Spleen (tissue), 11 donors: ENCODE measurements around the gene CNGA3. TPM values are rescaled to one million over a fixed set of nuclear protein-coding genes. Genes with fewer than 3 reads are reported as not detected.

Source experiments
- DNase-seq: peaks from one replicate; pipeline ENCODE4 v3.0.0-alpha.2; 2020
- H3K27ac ChIP-seq, 8 donors: fragments of 200-600 bp; sonication (generic) in 7 of 8; 1 replicate in 4 of 8; 2 replicates in 4 of 8; pipeline versions ENCODE4 v1.5.0 to v1.8.0; 2016 to 2021; ENCODE audit warnings: inconsistent platforms in 4 of 8, mild to moderate bottlenecking in 4 of 8, moderate library complexity in 1 of 8
- H3K27me3 ChIP-seq, 7 donors: fragments of 200-600 bp; sonication (generic) in 6 of 7; replicated peaks in 1 of 7; 1 replicate in 4 of 7; 2 replicates in 3 of 7; pipeline versions ENCODE4 v1.5.0 to v1.8.0; 2016 to 2021; ENCODE audit warnings: inconsistent platforms in 3 of 7, mild to moderate bottlenecking in 1 of 7
- H3K36me3 ChIP-seq, 6 donors: fragments of 200-600 bp; sonication (generic) in 5 of 6; 1 replicate in 4 of 6; 2 replicates in 2 of 6; pipeline versions ENCODE4 v1.5.0 to v1.8.0; 2016 to 2021; ENCODE audit warnings: inconsistent platforms in 2 of 6
- H3K4me1 ChIP-seq, 6 donors: fragments of 200-600 bp; sonication (generic) in 5 of 6; 1 replicate in 3 of 6; 2 replicates in 3 of 6; pipeline versions ENCODE4 v1.5.0 to v1.8.0; 2016 to 2021; ENCODE audit warnings: inconsistent platforms in 3 of 6
- H3K4me3 ChIP-seq, 8 donors: fragments of 200-600 bp; sonication (generic) in 7 of 8; 1 replicate in 4 of 8; 2 replicates in 4 of 8; pipeline versions ENCODE4 v1.5.0 to v1.8.0; 2016 to 2021; ENCODE audit warnings: inconsistent platforms in 4 of 8, mild to moderate bottlenecking in 4 of 8, moderate library complexity in 2 of 8
- H3K9me3 ChIP-seq, 8 donors: fragments of 200-600 bp; sonication (generic) in 7 of 8; 1 replicate in 4 of 8; 2 replicates in 4 of 8; pipeline versions ENCODE4 v1.5.0 to v1.8.0; 2016 to 2021; ENCODE audit warnings: inconsistent platforms in 4 of 8
- POLR2A ChIP-seq, 3 donors: fragments of 450-650 bp; IDR thresholded peaks; one replicate each; pipeline ENCODE4 v1.5.1; 2017; ENCODE audit warnings: antibody characterized with exemption in 3 of 3, mild to moderate bottlenecking in 1 of 3
- POLR2AphosphoS5 ChIP-seq, 3 donors: sonication (generic); formaldehyde crosslinking; IDR thresholded peaks; one replicate each; pipeline ENCODE4 v1.5.1; 2017; ENCODE audit warnings: antibody characterized with exemption in 3 of 3
- WGBS, 5 donors: extraction: QIAGEN DNeasy Blood & Tissue Kit in 3 of 5; methylation state at CpG; one replicate each; pipeline versions ENCODE4 v1.1.5 to v1.1.7; 2013 to 2018; 5-methylcytosine and 5-hydroxymethylcytosine counted together
- intact Hi-C: fragments of 100-400 bp; cut with DNase I; formaldehyde crosslinking; loops from one replicate; pipeline ENCODE4 v1.15.0; 2023; ENCODE audit warnings: low total_unique reads
- polyA plus RNA-seq, 3 donors: library from polyadenylated mRNA; stranded (reverse); fragments of 200-250 nt; gene quantifications; one replicate each; pipeline ENCODE4 v1.2.1, GENCODE V29; 2013
- total RNA-seq, 7 donors: library from RNA; depleted of rRNA in 3 of 7; stranded (reverse); fragments of >200 nt in 3 of 7; fragmentation: NEBNext Ultra II Directional in 4 of 7; extraction: Animal tissue kit (Norgen Biotek cat#: 25700) in 4 of 7; gene quantifications; one replicate each; pipeline versions ENCODE4 v1.1.0 to v1.2.1, GENCODE V29; 2016 to 2021
- TF ChIP-seq, protein P1 (sequence below), 11 experiments: fragments of 200-600 bp in 7 of 11; fragments of 450-650 bp in 4 of 11; sonication (generic) in 4 of 11; IDR thresholded peaks in 8 of 11; conservative IDR thresholded peaks in 3 of 11; 1 replicate in 7 of 11; 2 replicates in 4 of 11; pipeline versions ENCODE4 v1.4.0 to v1.8.0; 2016 to 2021; ENCODE audit warnings: antibody characterized with exemption in 11 of 11, inconsistent platforms in 4 of 11, mild to moderate bottlenecking in 1 of 11
- donor health status: healthy with polysubstance abuse.
- donor health status: DM: no; HTN: no; CAD: no; lungs with moderate emphysema.
- donor health status: DM: no; HTN: no; CAD: no.
- donor health status: Bipolar disorder and iron deficiency.
- donor health status: healthy.
- donor health status: DM: no; HTN: no; CAD: no.
- donor health status: DM: yes; HTN: yes; CAD: no.

The CNGA3 gene
- total and polyA plus RNA-seq, 10 donors = not detected

DNA sequence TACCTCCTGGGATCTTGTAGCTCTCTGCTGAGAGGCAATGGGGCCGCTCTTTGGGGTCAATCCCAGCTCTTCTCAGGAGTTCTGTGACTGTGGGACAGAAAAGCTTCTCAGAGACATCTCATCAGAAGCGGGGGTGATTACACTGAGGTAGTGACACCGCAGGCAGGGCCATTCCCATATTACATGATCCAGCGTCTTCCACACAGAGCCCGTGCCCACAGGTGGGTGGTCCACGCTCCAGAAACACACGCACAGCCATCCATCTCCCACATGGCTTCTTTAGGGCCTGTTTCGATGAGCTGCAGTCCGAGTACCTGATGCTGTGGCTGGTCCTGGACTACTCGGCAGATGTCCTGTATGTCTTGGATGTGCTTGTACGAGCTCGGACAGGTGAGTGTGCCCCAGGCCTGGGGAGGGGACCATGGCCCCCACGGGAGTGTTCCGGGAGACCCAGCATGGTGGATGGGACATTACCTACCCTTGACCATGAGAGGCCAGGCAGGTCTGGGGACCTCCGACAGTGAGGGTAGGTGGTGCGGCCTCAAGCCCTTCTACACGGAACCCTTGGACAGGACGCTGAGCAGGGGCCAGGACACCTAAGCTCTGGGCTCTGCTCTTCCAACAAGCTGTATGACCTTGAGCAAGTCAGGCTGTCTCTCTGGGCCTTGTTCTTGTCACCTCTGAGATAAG is 45.5 kb downstream of the CNGA3 start:
- Histone ChIP-seq H3K27ac (no peak overlapping the region), H3K36me3 (no peaks in the 10 kb centered on the region), H3K9me3 (no peaks in the 10 kb centered on the region), H3K4me1 (no peaks in the 10 kb centered on the region), H3K4me3 (no peak overlapping the region), H3K27me3 (peaks cover 0 to 8% (median 0%) of the 10 kb centered on the region in 7 donors)
- WGBS, 5 donors = 81 to 96% (median 92%) methylated on average over 12 to 18 of the region's 18 CpGs
- TF ChIP-seq POLR2AphosphoS5 (IDR thresholded peaks at IDR 0.05) = no peak
- TF ChIP-seq POLR2A (IDR thresholded peaks at IDR 0.05) = no peak
- TF ChIP-seq, protein P1, sequence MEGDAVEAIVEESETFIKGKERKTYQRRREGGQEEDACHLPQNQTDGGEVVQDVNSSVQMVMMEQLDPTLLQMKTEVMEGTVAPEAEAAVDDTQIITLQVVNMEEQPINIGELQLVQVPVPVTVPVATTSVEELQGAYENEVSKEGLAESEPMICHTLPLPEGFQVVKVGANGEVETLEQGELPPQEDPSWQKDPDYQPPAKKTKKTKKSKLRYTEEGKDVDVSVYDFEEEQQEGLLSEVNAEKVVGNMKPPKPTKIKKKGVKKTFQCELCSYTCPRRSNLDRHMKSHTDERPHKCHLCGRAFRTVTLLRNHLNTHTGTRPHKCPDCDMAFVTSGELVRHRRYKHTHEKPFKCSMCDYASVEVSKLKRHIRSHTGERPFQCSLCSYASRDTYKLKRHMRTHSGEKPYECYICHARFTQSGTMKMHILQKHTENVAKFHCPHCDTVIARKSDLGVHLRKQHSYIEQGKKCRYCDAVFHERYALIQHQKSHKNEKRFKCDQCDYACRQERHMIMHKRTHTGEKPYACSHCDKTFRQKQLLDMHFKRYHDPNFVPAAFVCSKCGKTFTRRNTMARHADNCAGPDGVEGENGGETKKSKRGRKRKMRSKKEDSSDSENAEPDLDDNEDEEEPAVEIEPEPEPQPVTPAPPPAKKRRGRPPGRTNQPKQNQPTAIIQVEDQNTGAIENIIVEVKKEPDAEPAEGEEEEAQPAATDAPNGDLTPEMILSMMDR (IDR thresholded peaks at IDR 0.05 in 8 of 11, conservative IDR thresholded peaks at IDR 0.05 in 3 of 11) = no peak
- no peak for DNase-seq
- intact Hi-C loops = no loop called here

DNA sequence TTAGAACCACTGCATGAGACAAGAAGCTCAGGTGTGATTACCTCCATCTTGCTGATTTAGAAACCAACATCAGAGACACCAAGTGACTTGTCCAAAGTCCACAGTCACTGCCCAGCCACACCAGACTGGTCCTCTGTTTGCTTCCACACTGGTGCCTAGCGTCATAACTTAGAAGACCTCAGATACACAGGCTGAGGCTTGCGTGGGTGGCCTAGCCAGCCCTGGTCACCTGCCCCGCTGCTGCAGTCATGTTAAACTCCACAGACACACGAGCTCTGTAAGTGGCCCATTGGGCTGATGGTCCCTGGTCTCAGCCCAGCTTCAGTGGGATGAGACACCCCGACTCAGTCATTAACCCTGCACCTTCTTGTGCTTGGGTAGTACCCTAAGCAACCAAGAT is 47.1 kb downstream of the CNGA3 start:
- H3K9me3 ChIP-seq = no peaks in the 10 kb centered on the region
- H3K27me3 ChIP-seq = peaks cover 0 to 21% (median 0%) of the 10 kb centered on the region in 7 donors
- TF ChIP-seq POLR2A (IDR thresholded peaks at IDR 0.05) (no peak), POLR2AphosphoS5 (IDR thresholded peaks at IDR 0.05) (no peak)
- TF ChIP-seq, protein P1 (IDR thresholded peaks at IDR 0.05 in 8 of 11, conservative IDR thresholded peaks at IDR 0.05 in 3 of 11) = no peak
- H3K4me1 ChIP-seq = no peaks in the 10 kb centered on the region
- no peaks in the 10 kb centered on the region for H3K36me3 ChIP-seq
- 76 to 90% (median 83%) methylated on average over 5 of the region's 5 CpGs for WGBS, 5 donors
- no peak for DNase-seq
- intact Hi-C loops = no loop called here
- H3K27ac ChIP-seq = no peak overlapping the region
- no peak overlapping the region for H3K4me3 ChIP-seq

DNA sequence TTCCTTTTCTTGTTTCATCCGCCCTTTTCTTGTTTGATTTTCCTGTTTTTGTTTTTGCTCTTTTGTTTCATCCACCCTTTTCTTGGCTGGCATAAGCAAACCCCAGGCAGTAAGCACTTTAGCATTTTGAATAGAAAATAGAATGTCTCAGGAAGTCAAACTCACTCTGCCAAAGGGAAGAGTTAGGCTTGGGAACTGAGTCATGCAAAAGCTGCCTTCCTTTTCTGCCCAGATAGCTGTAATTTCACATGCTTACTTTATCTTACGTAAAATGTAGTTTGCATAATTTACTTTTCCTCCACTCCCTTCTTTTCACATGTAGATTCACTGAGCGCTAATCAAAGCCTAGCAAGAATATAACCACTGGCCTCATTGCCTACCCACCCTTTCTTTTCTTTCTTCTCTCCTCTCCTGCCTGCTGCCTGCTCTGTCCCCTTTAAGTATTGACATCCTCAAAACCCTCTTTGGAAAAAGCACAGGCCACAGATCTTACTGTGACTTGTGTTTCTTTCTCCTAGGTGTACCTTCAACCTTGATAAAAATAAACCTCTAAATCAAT is 48.4 kb downstream of the CNGA3 start:
- H3K27ac ChIP-seq = no peak overlapping the region
- H3K9me3 ChIP-seq = no peaks in the 10 kb centered on the region
- H3K4me1 ChIP-seq = no peaks in the 10 kb centered on the region
- intact Hi-C loops = no loop called here
- H3K36me3 ChIP-seq = no peaks in the 10 kb centered on the region
- TF ChIP-seq POLR2A (IDR thresholded peaks at IDR 0.05) (no peak), POLR2AphosphoS5 (IDR thresholded peaks at IDR 0.05) (no peak)
- TF ChIP-seq, protein P1 (IDR thresholded peaks at IDR 0.05 in 8 of 11, conservative IDR thresholded peaks at IDR 0.05 in 3 of 11) = no peak
- WGBS, 5 donors = 74 to 86% (median 78%) methylated on average over 3 of the region's 3 CpGs
- no peak overlapping the region for H3K4me3 ChIP-seq
- H3K27me3 ChIP-seq = peaks cover 0 to 31% (median 0%) of the 10 kb centered on the region in 7 donors
- no peak for DNase-seq

DNA sequence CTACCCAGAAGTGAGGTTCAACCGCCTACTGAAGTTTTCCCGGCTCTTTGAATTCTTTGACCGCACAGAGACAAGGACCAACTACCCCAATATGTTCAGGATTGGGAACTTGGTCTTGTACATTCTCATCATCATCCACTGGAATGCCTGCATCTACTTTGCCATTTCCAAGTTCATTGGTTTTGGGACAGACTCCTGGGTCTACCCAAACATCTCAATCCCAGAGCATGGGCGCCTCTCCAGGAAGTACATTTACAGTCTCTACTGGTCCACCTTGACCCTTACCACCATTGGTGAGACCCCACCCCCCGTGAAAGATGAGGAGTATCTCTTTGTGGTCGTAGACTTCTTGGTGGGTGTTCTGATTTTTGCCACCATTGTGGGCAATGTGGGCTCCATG is 49.7 kb downstream of the CNGA3 start:
- Histone ChIP-seq H3K27ac (no peak overlapping the region), H3K4me3 (no peak overlapping the region), H3K27me3 (peaks cover 0 to 31% (median 0%) of the 10 kb centered on the region in 7 donors), H3K4me1 (no peaks in the 10 kb centered on the region), H3K9me3 (no peaks in the 10 kb centered on the region), H3K36me3 (no peaks in the 10 kb centered on the region)
- no peak for TF ChIP-seq POLR2AphosphoS5 (IDR thresholded peaks at IDR 0.05)
- TF ChIP-seq, protein P1 (IDR thresholded peaks at IDR 0.05 in 8 of 11, conservative IDR thresholded peaks at IDR 0.05 in 3 of 11) = no peak
- TF ChIP-seq POLR2A (IDR thresholded peaks at IDR 0.05) = no peak
- 86 to 96% (median 89%) methylated on average over 6 of the region's 6 CpGs for WGBS, 5 donors
- DNase-seq = no peak
- intact Hi-C loops = no loop called here
